ENCODE measurements around the gene PXDN.
A peak's percentile ranks its signal among the peaks of the same experiment; 100 is the strongest.
"Not testable (repeated sequence)": the region's sequence is repeated elsewhere in the genome, so short reads cannot be mapped to it uniquely, and the experiment has no call there.

Gene PXDN, protein sequence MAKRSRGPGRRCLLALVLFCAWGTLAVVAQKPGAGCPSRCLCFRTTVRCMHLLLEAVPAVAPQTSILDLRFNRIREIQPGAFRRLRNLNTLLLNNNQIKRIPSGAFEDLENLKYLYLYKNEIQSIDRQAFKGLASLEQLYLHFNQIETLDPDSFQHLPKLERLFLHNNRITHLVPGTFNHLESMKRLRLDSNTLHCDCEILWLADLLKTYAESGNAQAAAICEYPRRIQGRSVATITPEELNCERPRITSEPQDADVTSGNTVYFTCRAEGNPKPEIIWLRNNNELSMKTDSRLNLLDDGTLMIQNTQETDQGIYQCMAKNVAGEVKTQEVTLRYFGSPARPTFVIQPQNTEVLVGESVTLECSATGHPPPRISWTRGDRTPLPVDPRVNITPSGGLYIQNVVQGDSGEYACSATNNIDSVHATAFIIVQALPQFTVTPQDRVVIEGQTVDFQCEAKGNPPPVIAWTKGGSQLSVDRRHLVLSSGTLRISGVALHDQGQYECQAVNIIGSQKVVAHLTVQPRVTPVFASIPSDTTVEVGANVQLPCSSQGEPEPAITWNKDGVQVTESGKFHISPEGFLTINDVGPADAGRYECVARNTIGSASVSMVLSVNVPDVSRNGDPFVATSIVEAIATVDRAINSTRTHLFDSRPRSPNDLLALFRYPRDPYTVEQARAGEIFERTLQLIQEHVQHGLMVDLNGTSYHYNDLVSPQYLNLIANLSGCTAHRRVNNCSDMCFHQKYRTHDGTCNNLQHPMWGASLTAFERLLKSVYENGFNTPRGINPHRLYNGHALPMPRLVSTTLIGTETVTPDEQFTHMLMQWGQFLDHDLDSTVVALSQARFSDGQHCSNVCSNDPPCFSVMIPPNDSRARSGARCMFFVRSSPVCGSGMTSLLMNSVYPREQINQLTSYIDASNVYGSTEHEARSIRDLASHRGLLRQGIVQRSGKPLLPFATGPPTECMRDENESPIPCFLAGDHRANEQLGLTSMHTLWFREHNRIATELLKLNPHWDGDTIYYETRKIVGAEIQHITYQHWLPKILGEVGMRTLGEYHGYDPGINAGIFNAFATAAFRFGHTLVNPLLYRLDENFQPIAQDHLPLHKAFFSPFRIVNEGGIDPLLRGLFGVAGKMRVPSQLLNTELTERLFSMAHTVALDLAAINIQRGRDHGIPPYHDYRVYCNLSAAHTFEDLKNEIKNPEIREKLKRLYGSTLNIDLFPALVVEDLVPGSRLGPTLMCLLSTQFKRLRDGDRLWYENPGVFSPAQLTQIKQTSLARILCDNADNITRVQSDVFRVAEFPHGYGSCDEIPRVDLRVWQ (N-terminal part only)

DNA sequence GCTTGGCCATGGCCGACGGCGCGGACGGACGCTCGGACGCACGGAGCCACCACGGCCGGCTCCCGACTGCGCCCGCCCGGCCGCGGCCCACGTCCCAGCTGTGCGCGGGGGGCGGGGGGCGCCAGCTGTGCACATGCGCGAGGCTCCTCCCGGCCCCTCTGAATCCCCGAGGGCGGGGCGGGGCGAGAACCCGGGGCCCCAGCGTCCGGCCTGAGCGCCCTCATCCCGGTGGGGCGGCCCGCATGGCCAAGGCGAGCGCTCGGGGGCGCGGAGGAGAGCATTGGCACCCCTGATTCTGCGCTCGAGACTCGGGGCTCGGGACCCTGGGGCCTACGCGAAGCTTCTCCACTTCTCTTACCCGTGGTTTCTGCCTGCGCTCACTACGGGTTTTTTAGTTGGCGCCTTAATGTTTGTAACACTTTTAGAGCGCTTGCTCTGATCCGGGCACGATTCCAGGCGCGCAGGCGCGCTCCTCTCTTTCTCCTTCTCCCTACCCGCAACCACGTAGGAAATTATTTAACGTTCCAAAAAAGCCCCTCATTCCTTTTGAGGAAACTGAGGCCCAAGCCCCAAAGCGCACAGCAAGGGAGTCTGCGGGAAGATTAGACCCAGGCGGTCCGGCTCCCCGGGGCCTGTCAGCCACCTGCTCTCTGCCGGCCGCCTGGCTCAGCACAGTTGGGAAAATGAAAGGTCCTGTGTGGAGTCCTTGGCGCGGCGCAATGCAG, at the start of gene PXDN:
PXDN (minus strand) TSS at position 70 of the 725 bp plus-strand sequence; CDS start at position 10, 60 bp downstream.
- DNase-seq: no peak

DNA sequence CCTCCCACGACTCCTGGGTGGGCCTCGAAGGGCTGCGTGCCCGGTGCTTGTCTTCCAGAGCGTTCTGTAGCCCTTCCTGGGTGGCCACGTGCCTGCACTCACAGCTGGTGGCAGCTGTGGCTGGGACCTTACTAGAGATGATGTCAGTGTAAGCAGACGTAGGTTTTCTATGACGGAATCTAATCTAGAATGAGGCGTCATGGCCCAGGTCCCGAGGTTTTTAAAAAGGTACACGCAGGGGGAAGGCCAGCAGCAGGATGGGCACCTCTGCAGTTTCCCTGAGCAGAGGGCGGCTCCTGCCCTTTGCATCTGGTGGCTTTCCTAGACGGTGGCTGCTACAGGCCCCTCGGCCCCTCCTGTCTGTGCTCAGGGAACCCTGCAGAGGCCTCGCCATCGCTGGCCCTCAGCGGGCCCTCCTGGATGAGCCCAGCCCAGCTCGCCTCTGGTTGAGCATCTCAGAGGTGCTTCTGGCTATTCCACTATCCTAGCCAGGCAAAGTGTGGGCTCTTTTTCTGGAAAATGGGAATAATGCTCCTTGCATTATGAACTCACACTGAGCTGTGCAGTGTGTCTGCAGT, 49.6 kb upstream of the PXDN start:
- no peak for DNase-seq

GRCh38 chr2:1793001-1793867, 48.9 kb upstream of the PXDN start:
- no peak for DNase-seq

GRCh38 chr2:1791685-1792435, 47.5 kb upstream of the PXDN start:
- DNase-seq: no peak

GRCh38 chr2:1791006-1791605, 46.8 kb upstream of the PXDN start:
- DNase-seq: no peak

DNA sequence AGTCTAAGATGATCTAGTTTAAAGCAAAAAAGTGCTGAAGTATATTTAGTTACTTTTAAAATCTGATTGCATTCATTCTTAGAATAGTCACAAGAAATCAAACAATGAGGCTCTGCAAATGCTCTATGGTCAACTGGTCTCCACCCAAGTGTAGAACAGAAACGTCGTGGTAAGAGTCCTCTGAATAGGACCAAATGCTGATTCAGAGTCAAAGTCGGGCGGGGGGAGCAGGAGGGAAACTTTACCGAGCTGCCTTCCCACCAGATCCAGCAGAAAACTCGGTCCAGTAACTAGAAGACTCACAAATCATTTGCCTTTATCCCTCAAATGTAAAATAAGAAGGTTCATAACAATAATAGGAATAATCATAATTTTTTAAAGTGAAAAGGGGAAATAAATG, 46.2 kb upstream of the PXDN start:
- DNase-seq: no peak

DNA sequence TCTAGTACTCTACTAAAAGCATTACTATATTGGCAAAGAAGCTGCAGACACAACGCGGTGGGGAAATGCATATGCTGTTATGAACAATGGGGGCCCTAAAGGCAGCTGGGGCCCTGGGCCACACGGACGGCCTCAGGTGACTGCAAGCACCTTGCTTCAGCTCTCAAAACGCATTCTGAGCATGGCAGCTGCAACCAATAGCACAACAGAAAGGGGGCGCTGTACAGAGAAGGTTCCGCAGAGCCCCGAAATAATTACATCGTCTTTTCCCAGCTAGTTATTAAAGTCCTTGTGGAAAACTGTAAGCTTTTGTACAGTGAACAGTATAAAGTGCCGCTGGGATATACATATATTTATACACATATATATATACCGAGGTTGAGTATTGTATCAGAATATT, 45.3 kb upstream of the PXDN start:
- DNase-seq: no peak

DNA sequence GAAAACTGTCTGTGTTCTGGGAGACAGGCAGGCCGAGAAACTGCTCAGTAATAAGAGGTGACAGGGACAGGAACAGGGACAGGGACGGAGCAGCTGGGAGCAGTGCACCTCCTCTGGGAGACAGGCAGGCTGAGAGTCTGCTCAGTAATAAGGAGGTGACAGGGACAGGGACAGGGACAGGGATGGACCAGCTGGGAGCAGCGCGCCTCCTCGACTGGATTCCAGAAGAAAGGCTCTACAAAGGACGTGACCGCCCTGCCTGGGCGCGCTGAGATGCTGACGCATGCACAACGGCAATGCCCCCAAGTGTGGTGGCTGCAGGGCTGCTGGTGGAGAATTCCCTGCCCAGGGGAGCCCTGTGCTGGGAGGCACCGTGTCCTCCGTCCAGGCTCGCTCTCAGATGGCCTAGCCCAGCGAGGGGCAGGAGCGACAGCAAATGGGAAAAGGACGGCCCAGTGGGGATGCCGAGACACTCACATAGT, 44.2 kb upstream of the PXDN start:
- DNase-seq: no peak

GRCh38 chr2:1787755-1788477, 43.6 kb upstream of the PXDN start:
- no peak for DNase-seq

DNA sequence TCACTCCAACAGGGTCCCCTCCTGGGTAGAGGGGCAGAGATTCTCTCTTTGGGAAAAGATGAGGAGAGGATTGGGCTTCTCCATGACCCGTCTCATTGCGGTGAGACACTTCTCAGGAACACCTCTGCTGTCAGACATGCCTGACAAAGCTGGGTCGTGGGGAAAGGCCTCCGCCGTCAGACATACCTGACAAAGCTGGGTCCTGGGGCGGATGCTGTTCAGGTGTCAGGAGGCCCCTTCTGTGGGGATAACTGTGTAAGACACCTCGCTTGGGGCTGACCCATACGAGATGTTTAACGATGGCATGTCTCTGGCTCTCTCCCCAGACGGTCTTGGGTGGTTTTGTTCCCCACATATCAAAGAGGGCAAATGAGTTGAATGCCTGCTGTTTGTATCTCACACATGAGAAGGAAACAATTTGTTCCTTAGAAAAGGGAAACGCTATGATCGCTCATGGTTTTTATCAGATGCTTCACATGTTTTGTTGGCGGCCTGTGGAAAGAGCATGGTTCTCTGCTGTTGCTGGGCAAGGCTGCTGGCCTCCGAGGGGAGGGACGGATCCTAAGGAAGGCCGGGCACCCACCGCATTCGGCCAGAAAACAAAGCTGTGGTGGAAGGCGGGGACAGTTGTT, 40.8 kb upstream of the PXDN start:
- no peak for DNase-seq

DNA sequence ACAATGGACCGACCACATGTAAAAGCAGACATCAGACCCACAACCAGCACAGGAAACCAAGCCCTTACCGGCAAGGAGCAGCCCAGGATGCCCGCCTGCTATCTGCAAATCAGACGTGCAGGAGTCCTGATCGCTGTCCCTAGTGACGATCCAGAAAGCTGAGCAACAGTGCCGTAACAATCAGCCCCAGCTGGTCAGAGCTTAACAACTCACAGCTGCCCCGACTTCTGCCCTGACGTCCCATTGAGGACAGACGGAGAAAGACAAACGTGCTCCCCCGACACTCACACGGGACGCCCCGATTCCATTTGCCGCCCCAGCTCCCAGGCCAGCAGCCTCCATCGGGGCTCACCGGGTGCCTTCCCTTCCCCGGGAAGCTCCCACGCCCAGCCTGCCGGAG, 39.8 kb upstream of the PXDN start:
- DNase-seq: peak; percentile 20

- no peak for DNase-seq
These were observed 38.2 kb upstream of the PXDN start for GRCh38 chr2:1782514-1782913.

DNA sequence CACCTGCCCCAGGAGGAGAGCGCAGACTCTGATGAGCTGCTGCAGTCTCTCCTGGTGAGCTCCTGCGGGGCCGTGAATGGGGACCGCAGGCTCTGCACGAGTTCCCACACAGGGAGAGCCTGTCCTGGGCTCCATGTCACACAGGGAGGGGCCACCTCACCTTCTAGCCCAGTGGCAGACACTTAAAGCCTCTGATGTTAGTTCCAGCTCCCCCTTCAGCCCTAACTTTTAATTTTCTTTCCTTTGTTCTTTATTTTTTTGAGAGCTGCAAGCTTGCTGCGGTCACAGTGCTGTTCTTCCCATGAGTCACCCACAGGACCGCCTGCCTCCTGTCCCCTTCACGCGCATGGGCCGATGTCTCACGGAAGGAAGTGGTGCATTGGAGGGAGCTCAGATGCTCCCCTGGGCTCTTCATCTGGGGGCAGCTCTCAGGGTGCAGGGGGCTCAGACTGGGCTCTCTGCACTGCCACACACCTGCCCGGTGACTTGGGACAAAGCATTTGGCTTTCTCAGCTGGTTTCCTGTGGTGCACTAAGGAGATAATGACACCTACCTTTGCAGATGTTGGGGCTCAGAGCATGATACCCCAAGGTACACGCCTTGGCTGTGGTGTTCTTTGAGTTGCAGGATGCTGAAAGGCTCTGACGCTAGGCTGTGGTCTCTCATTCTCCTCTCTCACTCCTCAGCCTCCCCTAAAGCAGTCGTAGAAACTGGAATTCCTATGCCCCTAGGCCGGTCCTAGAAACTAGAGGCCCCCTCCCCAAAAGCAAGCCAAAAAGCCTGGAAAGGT, 37.2 kb upstream of the PXDN start:
- DNase-seq: peak; percentile 50

DNA sequence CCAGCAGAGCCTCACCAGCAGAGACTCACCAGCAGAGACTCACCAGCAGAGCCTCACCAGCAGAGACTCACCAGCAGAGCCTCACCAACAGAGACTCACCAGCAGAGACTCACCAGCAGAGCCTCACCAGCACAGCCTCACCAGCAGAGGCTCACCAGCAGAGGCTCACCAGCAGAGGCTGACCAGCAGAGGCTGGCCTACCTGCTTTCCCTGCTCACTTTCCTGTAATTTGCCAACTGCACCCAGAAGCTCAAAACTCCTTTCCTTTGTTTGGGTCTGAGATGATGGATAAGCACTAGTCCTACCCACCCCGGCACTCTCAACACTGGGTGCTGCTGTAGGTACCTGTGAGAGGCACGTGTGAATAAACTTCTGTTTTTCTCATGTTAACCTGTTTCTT, 36.4 kb upstream of the PXDN start:
- no peak for DNase-seq

DNA sequence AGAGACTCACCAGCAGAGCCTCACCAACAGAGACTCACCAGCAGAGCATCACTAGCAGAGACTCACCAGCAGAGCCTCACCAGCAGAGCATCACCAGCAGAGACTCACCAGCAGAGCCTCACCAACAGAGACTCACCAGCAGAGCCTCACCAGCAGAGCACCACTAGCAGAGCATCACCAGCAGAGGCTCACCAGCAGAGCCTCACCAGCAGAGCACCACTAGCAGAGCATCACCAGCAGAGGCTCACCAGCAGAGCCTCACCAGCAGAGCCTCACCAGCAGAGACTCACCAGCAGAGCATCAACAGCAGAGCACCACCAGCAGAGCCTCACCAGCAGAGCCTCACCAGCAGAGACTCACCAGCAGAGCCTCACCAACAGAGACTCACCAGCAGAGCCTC, 35.7 kb upstream of the PXDN start:
- DNase-seq: not testable (repeated sequence)

DNA sequence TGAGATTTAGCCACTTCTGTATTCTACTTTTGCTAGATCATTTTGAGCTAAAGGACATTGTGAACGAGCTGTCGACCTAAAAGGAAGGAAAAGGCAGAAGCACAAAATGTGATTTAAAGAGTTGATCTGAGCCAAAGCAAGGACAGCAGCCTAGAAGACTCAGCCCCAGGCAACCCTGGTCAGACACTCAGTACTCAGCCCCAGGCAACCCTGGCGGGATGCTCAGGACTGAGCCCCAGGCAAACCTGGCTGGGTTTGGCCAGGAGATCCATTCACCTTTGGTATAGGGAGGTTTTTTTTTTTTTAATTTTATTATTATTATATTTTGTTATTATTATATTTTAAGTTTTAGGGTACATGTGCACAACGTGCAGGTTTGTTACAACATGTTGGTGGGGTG, 34.3 kb upstream of the PXDN start:
- no peak for DNase-seq

DNA sequence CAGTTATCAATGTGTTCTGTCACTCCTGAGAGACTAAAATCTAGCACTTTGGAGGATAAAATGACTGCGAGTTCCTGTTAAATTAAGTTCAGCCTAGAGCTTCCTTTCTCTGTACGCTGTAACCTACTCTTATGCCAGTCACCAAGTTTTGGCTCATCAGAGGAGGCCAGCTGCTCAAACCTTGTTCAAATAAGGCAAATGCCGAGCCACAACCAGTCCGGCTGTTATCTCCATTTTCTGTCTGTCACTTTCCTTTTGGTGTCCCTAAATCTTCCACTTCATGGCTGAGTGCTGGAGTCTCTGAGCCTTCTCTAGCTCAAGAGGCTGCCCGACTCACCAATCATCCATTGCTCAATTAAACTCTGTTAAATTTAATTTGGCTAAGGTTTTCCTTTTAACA, 33.5 kb upstream of the PXDN start:
- no peak for DNase-seq

- no peak for DNase-seq
These were observed 32.8 kb upstream of the PXDN start for GRCh38 chr2:1777156-1777555.
